ENCODE measurements around the gene MRPS14.

- TF ChIP-seq REST (IDR thresholded peaks at IDR 0.05; ENCODE audit: insufficient read depth in 1 of 2, low read depth in 2 of 2, low read length in 2 of 2) (no peak), POLR2AphosphoS5 (IDR thresholded peaks at IDR 0.05; ENCODE audit: low read depth, low read length) (no peak), TAF1 (IDR thresholded peaks at IDR 0.05; ENCODE audit: borderline replicate concordance, insufficient read depth, low read length) (no peak), SIN3A (IDR thresholded peaks at IDR 0.05; ENCODE audit: borderline replicate concordance, insufficient read depth, low read length) (no peak), FOXP2 (optimal IDR thresholded peaks at IDR 0.05; ENCODE audit: borderline replicate concordance, extremely low read depth, extremely low read length, insufficient read depth) (no peak)
These were observed 19.7 kb downstream of the MRPS14 start for GRCh38 chr1:175003521-175003920.

All from PFSK-1 (cell line).